Spinal cord (tissue), 10 donors: Measurements from ENCODE around the gene ROR2. TPM values are rescaled to one million over a fixed set of nuclear protein-coding genes. Genes with fewer than 3 reads are reported as not detected.

ENCODE experiments used
- DNase-seq, 6 donors: peaks; one replicate each; pipeline versions ENCODE4 v3.0.0 to v3.0.0-alpha.2; 2013 to 2015; ENCODE audit warnings: low spot score in 6 of 6, low read depth in 4 of 6
- H3K27ac ChIP-seq: one replicate; pipeline ENCODE4 v1.5.1; 2013; ENCODE audit warnings: low read depth, low read length, control low read depth
- H3K27me3 ChIP-seq: one replicate; pipeline ENCODE4 v1.6.1; 2013; ENCODE audit warnings: low read length; ENCODE audit not compliant: control insufficient read depth, insufficient read depth
- H3K36me3 ChIP-seq: one replicate; pipeline ENCODE4 v1.6.1; 2013; ENCODE audit warnings: low read length; ENCODE audit not compliant: control insufficient read depth, insufficient read depth
- H3K4me1 ChIP-seq: one replicate; pipeline ENCODE4 v1.6.1; 2013; ENCODE audit warnings: low read length; ENCODE audit not compliant: control insufficient read depth, insufficient read depth
- H3K4me3 ChIP-seq: one replicate; pipeline ENCODE4 v1.5.1; 2013; ENCODE audit warnings: low read depth, low read length, control low read depth
- H3K9me3 ChIP-seq: one replicate; pipeline ENCODE4 v1.6.1; 2013; ENCODE audit warnings: low read length; ENCODE audit not compliant: control insufficient read depth, insufficient read depth
- WGBS: methylation state at CpG from one replicate; pipeline ENCODE4 v1.1.5; 2013; ENCODE audit warnings: missing lambda C conversion rate; ENCODE audit not compliant: insufficient coverage; 5-methylcytosine and 5-hydroxymethylcytosine counted together
- polyA plus RNA-seq, 2 donors: library from polyadenylated mRNA; unstranded; fragments of 120-200 nt; gene quantifications; one replicate each; pipeline ENCODE4 v1.2.1, GENCODE V29; 2013; ENCODE audit not compliant: insufficient read length in 2 of 2
- total RNA-seq, 2 donors: library from RNA; depleted of rRNA in 1 of 2; stranded (reverse); fragments of 120-200 nt in 1 of 2; fragments of >200 nt in 1 of 2; gene quantifications; one replicate each; pipeline versions ENCODE4 v1.2.3 to v1.2.4, GENCODE V29; 2013 to 2014
- donor health status: healthy.

The ROR2 gene
- total and polyA plus RNA-seq, 4 donors = 3.1 to 20.6 (median 5.0) TPM

DNA sequence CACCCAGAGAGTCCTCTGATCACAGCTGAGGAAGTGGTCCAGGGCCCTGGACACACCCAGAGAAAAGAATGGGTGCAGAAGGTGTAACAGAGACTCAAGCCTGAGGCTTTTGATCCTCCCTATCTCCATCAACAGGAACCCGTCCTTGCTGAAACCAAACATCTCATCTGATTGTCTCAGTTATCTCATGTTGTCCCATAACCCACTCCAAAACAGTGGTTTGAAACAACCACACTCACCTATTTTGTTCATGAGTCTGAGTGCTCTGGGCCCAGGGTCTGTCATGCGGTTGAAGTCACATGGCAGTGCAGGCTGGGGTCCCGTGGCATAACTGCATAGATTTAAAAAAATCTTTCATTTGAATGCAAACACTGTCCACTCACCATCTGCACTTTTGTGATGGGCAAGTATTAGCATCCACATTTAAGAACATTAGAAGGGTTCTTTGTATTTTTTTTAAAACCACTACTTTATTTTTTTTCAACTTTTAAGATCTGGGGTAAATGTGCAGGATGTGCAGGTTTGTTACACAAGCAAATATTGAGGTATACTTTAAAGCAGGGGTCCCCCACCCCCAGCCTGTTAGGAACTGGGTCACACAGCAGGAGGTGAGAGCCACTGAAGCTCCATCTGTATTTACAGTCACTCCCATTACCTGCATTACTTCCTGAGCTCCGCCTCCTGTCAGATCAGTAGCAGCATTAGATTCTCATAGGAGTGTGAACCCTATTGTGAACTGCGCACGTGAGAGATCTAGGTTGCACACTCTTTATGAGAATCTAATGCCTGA lies 255.8 kb downstream of the ROR2 start:
- Histone ChIP-seq H3K4me3 (no peak overlapping the region), H3K27ac (no peak overlapping the region), H3K9me3 (no peaks in the 10 kb centered on the region), H3K4me1 (no peaks in the 10 kb centered on the region), H3K27me3 (no peaks in the 10 kb centered on the region), H3K36me3 (no peaks in the 10 kb centered on the region)
- no peak for DNase-seq
- WGBS = 75% methylated on average over 4 of the region's 6 CpGs

- Histone ChIP-seq H3K36me3 (no peaks in the 10 kb centered on the region), H3K9me3 (no peaks in the 10 kb centered on the region), H3K27ac (no peak overlapping the region), H3K4me3 (no peak overlapping the region), H3K4me1 (no peaks in the 10 kb centered on the region), H3K27me3 (no peaks in the 10 kb centered on the region)
- no peak for DNase-seq
- 73% methylated on average over 7 of the region's 7 CpGs for WGBS
Observed at GRCh38 chr9:91693226-91693625, 256.8 kb downstream of the ROR2 start.

GRCh38 chr9:91690540-91691249 lies 259.3 kb downstream of the ROR2 start:
- H3K27me3 ChIP-seq = no peaks in the 10 kb centered on the region
- H3K9me3 ChIP-seq = no peaks in the 10 kb centered on the region
- H3K4me3 ChIP-seq = no peak overlapping the region
- H3K4me1 ChIP-seq = no peaks in the 10 kb centered on the region
- no peak overlapping the region for H3K27ac ChIP-seq
- no peak for DNase-seq
- WGBS = 83% methylated on average over 4 of the region's 5 CpGs
- no peaks in the 10 kb centered on the region for H3K36me3 ChIP-seq

- H3K9me3 ChIP-seq = no peaks in the 10 kb centered on the region
- H3K27me3 ChIP-seq = no peaks in the 10 kb centered on the region
- WGBS = 78% methylated on average over 1 of the region's 4 CpGs
- DNase-seq = no peak
- H3K4me1 ChIP-seq = no peaks in the 10 kb centered on the region
- no peak overlapping the region for H3K27ac ChIP-seq
- no peaks in the 10 kb centered on the region for H3K36me3 ChIP-seq
- no peak overlapping the region for H3K4me3 ChIP-seq
Observed at GRCh38 chr9:91689006-91689405, 261.0 kb downstream of the ROR2 start.

- Histone ChIP-seq H3K9me3 (no peaks in the 10 kb centered on the region), H3K27me3 (no peaks in the 10 kb centered on the region), H3K4me1 (peaks cover 9% of the 10 kb centered on the region), H3K27ac (no peak overlapping the region), H3K4me3 (no peak overlapping the region), H3K36me3 (no peaks in the 10 kb centered on the region)
- no CpG with 5 or more reads among the region's 1 CpG for WGBS
- no peak for DNase-seq
Observed at GRCh38 chr9:91683269-91683668, 266.8 kb downstream of the ROR2 start.

DNA sequence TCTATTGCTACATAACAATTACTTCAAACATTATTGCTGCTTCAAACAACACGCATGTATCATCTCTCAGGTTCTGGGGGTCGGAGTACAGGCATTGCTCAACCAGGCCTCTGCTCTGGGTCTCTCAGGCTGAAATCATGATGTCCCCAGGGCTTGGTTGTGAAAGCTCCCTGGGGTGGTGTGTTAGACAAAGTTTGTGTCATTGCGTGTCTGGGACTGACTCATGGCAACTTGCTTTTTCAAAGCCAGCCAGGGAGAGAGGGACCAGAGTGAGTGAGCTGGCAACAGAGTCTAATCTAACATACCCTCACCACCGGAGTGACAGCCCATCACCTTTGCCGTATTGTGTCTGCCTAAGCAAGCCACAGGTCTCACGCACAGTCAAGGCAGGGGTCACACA lies 267.2 kb downstream of the ROR2 start:
- no peaks in the 10 kb centered on the region for H3K9me3 ChIP-seq
- no peaks in the 10 kb centered on the region for H3K27me3 ChIP-seq
- no peak overlapping the region for H3K4me3 ChIP-seq
- no peak overlapping the region for H3K27ac ChIP-seq
- WGBS = 88% methylated on average over 5 of the region's 6 CpGs
- no peak for DNase-seq
- peaks cover 9% of the 10 kb centered on the region for H3K4me1 ChIP-seq
- no peaks in the 10 kb centered on the region for H3K36me3 ChIP-seq

DNA sequence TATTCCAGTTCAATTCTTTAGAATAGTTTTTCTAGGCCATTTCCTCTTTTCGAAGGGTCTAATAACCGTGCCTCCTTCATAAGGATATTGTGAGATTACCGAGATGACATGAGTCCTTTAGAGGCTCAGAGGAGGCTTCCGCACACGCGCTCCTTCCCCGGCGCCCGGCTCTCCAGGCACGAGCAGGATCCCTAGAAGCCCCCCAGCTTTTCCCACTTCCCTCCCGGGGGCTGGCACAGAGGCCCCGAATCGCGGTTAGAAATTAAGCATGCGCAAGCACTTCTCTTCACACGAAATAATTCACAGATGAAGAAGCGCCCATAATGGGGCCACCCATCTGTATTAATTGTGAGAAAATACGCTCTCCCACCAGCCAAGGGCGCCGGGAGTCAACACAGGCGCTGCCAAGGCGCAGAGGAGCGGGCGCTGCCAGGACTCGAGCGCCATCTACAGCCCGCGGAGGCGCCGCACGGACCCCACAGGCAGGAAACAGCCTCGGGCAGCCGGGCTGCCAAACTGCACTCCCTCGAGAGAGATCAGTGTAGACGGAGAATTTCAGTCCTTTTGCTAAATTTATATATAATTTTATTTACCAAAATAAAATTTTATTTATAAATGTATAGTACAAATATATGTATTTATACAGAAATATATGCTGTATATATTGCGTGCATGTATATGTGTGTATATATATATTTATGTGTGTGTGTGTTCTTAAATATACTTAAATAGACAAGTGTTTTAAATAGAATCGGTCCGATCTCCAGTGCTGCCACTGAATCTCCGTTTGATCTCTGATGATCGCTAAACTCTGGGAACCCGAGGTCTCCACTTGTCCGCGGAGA lies 268.3 kb downstream of the ROR2 start:
- no peaks in the 10 kb centered on the region for H3K27me3 ChIP-seq
- peak; percentile 19 to 94 (median 68) for DNase-seq
- no peak overlapping the region for H3K27ac ChIP-seq
- H3K4me3 ChIP-seq = no peak overlapping the region
- no peaks in the 10 kb centered on the region for H3K9me3 ChIP-seq
- WGBS = 3% methylated on average over 27 of the region's 43 CpGs
- H3K36me3 ChIP-seq = no peaks in the 10 kb centered on the region
- H3K4me1 ChIP-seq = peaks cover 9% of the 10 kb centered on the region

- DNase-seq = no peak
- Histone ChIP-seq H3K4me3 (no peak overlapping the region), H3K36me3 (no peaks in the 10 kb centered on the region), H3K27ac (no peak overlapping the region), H3K27me3 (no peaks in the 10 kb centered on the region), H3K4me1 (peaks cover 9% of the 10 kb centered on the region), H3K9me3 (no peaks in the 10 kb centered on the region)
- WGBS = 79% methylated on average over 10 of the region's 15 CpGs
Observed at GRCh38 chr9:91680998-91681397, 269.0 kb downstream of the ROR2 start.

- Histone ChIP-seq H3K4me3 (no peak overlapping the region), H3K36me3 (no peaks in the 10 kb centered on the region), H3K4me1 (peaks cover 9% of the 10 kb centered on the region), H3K9me3 (no peaks in the 10 kb centered on the region), H3K27ac (no peak overlapping the region), H3K27me3 (no peaks in the 10 kb centered on the region)
- 100% methylated on average over 2 of the region's 9 CpGs for WGBS
- DNase-seq = no peak
Observed at GRCh38 chr9:91680106-91680505, 269.9 kb downstream of the ROR2 start.
